GM12872 (cell line): ENCODE data around the gene NRIP1.

ENCODE experiments used
- TF ChIP-seq, protein P1 (sequence below): IDR thresholded peaks from 3 replicates; pipeline ENCODE4 v1.5.1; 2011; ENCODE audit warnings: low read depth, mild to moderate bottlenecking, low read length, moderate library complexity; ENCODE audit not compliant: insufficient read depth

Gene NRIP1

DNA sequence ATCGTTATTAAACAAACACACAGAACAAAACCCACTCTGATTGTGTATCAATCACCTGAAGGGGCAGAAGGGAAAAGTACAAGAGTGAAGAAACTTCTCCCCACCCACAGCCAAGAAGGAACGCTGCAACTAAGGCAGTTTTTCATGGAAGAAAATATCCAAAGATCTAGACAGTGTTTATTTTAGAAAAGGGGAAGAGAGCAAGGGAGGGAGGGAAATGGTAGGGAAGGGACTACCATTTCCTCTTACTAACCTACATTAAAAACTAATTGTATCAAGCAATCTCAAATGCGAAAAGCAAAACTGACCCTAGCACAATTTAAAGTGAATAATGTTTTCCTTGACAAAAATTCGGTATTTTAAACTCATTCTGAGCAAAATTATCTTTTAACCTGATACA lies 3.5 kb downstream of the NRIP1 start:
- TF ChIP-seq, protein P1, sequence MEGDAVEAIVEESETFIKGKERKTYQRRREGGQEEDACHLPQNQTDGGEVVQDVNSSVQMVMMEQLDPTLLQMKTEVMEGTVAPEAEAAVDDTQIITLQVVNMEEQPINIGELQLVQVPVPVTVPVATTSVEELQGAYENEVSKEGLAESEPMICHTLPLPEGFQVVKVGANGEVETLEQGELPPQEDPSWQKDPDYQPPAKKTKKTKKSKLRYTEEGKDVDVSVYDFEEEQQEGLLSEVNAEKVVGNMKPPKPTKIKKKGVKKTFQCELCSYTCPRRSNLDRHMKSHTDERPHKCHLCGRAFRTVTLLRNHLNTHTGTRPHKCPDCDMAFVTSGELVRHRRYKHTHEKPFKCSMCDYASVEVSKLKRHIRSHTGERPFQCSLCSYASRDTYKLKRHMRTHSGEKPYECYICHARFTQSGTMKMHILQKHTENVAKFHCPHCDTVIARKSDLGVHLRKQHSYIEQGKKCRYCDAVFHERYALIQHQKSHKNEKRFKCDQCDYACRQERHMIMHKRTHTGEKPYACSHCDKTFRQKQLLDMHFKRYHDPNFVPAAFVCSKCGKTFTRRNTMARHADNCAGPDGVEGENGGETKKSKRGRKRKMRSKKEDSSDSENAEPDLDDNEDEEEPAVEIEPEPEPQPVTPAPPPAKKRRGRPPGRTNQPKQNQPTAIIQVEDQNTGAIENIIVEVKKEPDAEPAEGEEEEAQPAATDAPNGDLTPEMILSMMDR = no peak

DNA sequence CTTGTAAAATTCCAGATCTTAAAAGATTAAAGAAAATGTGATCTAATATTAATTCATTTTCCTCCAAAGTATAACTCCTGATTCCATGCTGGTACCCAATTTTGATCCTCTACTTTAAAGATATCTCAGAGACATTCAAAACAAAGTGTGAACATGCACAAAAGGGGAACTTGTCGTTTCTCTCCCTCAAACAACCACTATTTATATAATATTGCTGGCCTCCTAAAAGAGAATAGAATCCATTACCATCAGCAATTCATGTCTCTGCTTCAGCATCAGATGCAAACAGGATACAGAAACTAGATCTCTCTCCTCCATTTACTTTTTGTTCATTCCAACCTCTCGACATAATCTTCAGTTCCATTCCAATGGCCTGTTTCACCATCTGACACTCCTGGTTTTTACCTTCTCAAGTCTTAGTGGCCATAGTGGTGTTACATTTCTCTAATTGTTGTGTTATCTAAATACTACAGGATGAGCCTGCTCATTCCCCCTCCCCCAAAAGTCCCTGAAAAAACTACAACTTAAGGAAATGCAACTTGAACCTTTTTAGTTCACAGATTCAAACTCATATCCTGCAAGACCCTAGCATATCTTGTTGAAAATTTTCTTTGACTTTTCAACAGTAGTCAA lies 4.1 kb downstream of the NRIP1 start:
- TF ChIP-seq, protein P1 = no peak

DNA sequence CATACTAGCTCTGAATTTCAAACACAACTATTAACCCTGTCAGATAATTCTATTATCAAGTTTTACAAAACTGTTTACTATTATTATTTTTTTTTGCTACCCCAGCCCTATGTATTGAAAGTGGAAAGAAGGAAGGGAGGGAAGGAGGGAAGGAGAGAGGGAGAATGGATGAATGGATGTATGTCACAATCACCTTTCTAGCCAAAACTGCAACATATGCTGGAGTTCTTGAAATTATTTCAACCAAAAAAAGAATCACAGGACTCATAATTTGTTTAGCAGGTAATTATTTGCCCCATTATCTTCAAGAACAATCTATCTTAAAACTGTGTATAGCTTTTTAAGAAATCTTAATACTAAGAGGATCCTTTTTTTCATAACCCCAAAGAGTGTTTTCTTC lies 5.4 kb downstream of the NRIP1 start:
- TF ChIP-seq, protein P1 = no peak

DNA sequence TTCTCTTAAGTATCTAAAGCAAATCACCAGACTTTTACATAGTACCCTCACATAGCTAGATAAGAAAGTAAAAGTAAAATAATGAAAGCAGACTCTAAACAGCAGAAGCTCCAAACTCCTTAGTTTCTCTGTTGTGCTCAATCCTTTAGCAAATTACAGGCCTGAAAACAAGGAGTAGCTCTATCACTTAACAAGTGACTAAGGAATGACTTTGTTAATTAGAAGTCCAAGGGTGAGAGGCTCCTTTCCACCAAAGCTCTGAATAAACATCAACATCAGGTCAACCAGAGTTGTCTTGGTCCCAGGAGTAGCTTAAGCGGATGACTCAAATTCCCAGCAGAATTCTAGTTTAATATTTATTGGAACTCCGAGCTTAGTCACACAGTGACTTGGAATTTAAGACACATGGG lies 5.9 kb downstream of the NRIP1 start:
- TF ChIP-seq, protein P1 = no peak

DNA sequence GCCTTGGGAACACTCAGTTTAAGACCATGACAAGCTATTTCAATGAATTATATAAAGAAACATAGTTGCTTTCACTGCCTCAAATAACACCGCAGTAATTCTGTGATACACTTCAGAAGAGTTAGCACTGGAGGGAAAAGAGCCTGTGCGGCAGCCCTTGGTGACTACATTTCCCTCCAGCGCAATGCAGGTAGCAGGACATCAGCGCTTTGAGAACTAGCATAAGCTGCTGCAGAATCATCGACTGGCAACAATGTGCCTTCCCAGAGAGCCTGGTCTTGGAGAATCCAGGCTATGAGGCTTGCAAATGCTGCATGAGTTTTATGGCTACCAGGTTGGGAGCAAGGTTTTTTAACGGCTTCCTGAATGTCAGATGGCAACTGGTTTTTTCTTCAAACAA lies 7.5 kb downstream of the NRIP1 start:
- TF ChIP-seq, protein P1 = no peak

DNA sequence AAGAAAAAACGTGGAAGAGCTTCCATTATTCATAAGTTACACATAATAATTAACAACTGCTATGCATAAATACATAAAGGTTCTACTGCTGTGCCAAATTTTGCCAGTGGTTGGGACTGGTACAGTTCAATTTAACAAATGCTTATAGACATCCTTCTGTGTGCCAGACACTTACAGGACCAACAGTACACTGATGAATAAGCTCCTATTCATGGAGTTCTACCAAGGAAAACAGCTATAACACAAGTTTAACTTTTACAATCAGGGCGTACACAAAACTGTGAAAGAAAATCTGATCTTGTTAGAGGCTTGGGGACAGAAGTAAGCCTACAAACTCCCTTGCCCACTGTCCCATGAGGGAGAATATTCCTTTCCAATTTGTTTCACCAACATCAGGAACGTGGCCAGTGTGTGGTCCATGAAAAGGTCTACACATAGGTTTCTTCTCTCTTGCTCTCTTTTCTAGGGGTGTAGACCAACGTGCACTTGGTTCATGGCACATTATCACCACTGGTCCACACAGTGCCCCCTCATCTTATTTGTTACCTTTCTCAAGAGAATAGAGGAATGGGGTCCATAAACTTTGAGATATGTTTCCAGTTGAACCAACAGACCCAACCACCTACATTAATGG lies 10.1 kb downstream of the NRIP1 start:
- TF ChIP-seq, protein P1 = no peak

DNA sequence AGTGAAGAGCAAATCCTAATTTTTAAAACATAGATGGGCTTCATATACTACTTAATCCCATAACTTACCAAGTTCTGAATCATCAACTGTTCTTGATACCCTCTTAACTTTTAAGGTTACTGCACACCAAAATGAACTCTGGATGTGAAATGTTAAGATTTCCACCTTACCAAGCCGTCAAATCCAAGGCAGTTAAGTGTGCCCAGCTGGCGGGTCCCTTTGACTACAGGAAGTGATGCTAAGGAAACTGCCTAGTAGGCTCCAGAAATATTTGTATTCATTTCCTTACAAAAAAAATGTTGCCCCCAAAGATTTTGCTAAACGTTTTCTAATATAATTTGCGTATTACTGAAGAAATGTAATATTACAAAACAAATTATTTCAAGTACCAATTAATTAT lies 10.7 kb downstream of the NRIP1 start:
- TF ChIP-seq, protein P1 = no peak
